HepG2 (cell line): Measurements from ENCODE around the gene PAK6.

Experiments
- EP300 ChIP-seq, 3 experiments: sonication (generic) in 1 of 3; formaldehyde crosslinking in 1 of 3; IDR thresholded peaks; 2 replicates each; pipeline versions ENCODE4 v1.5.1 to v1.6.1; 2011 to 2020; ENCODE audit warnings: low read depth in 2 of 3, low read length in 2 of 3, borderline replicate concordance in 1 of 3, improper control_type of control experiment in 1 of 3, mild to moderate bottlenecking in 1 of 3, missing genetic modification reagents in 1 of 3, moderate library complexity in 1 of 3
- KAT7 ChIP-seq: IDR thresholded peaks from 2 replicates; pipeline ENCODE4 v1.6.1; 2018; ENCODE audit warnings: borderline replicate concordance, missing compliant biosample characterization
- NFRKB ChIP-seq: fragments of 450-650 bp; IDR thresholded peaks from 2 replicates; pipeline ENCODE4 v1.6.1; 2017
- POLR2AphosphoS2 ChIP-seq: IDR thresholded peaks from 2 replicates; pipeline ENCODE4 v1.6.1; 2011; ENCODE audit warnings: low read depth, low read length, improper control_type of control experiment
- ZMYM2 ChIP-seq: sonication (generic); formaldehyde crosslinking; IDR thresholded peaks from 2 replicates; pipeline ENCODE4 v1.8.0; 2022; ENCODE audit warnings: mild to moderate bottlenecking, missing genetic modification reagents
- TF ChIP-seq, protein P1 (sequence below): sonication (generic); formaldehyde crosslinking; IDR thresholded peaks from 2 replicates; pipeline ENCODE4 v1.4.0; 2020; ENCODE audit warnings: mild to moderate bottlenecking, missing genetic modification reagents
- TF ChIP-seq, protein P2 (sequence below): sonication (generic); formaldehyde crosslinking; conservative IDR thresholded peaks from 2 replicates; pipeline ENCODE4 v1.5.0; 2020; ENCODE audit warnings: missing genetic modification reagents
- TF ChIP-seq, protein P3 (sequence below): sonication (generic); formaldehyde crosslinking; IDR thresholded peaks from 2 replicates; pipeline ENCODE4 v1.5.1; 2020; ENCODE audit warnings: missing genetic modification reagents, mild to moderate bottlenecking, borderline replicate concordance

DNA sequence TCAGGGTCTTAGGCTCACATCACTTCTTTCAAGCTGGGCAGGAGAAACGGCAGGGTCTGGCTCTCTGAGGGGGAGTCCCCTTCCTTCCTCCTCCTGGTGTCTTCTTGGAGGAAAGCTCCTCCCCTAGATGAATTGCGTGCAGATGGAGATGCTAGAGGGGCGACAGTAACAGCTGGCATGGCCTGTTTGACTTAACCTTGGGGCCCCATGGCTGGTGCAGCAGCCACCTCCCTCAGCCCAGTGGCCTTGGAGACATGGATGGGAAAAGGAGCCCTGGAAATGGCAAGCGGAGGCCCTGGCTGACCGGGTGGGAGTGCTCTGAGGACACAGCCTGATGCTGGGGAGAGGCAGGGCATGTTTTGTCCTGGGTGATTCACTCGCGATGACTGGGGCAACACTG is 20.2 kb downstream of the PAK6 start:
- TF ChIP-seq, protein P1, sequence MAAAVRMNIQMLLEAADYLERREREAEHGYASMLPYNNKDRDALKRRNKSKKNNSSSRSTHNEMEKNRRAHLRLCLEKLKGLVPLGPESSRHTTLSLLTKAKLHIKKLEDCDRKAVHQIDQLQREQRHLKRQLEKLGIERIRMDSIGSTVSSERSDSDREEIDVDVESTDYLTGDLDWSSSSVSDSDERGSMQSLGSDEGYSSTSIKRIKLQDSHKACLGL: no peak
- TF ChIP-seq ZMYM2 (CRISPR knock-in tag): no peak
- no peak for TF ChIP-seq EP300 (IDR thresholded peaks at IDR 0.05; ENCODE audit: low read depth in 2 of 2, low read length in 2 of 2)
- no peak for TF ChIP-seq EP300 (CRISPR knock-in tag; IDR thresholded peaks at IDR 0.05; ENCODE audit: borderline replicate concordance)
- TF ChIP-seq, protein P2, sequence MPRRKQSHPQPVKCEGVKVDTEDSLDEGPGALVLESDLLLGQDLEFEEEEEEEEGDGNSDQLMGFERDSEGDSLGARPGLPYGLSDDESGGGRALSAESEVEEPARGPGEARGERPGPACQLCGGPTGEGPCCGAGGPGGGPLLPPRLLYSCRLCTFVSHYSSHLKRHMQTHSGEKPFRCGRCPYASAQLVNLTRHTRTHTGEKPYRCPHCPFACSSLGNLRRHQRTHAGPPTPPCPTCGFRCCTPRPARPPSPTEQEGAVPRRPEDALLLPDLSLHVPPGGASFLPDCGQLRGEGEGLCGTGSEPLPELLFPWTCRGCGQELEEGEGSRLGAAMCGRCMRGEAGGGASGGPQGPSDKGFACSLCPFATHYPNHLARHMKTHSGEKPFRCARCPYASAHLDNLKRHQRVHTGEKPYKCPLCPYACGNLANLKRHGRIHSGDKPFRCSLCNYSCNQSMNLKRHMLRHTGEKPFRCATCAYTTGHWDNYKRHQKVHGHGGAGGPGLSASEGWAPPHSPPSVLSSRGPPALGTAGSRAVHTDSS (CRISPR knock-in tag): no peak
- TF ChIP-seq POLR2AphosphoS2: no peak
- TF ChIP-seq, protein P3, sequence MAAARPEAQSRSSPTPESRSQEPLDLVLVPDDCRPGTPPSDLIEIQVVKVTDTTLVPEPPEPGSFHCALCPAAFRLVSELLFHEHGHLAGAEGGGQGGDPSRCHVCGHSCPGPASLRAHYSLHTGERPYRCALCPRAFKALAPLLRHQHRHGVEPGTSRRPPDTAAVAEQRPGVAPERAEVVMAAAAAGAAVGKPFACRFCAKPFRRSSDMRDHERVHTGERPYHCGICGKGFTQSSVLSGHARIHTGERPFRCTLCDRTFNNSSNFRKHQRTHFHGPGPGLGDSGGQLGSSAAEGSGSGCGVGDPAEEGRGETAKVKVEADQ (CRISPR knock-in tag): no peak
- TF ChIP-seq NFRKB: no peak
- no peak for TF ChIP-seq KAT7 (CRISPR knock-in tag)
